K562 (cell line): ENCODE measurements around the gene QARS1. TPM values are rescaled to one million over a fixed set of nuclear protein-coding genes. Genes with fewer than 3 reads are reported as not detected.
A peak's percentile ranks its signal among the peaks of the same experiment; 100 is the strongest.

Experiments
- ATAC-seq: fragments of 200-7000 bp; cut with Tn5 transposase; 3 replicates; pipeline ENCODE4 v1.9.1; 2020; ENCODE audit warnings: moderate library complexity
- BruUV-seq: library from RNA; stranded (reverse); fragments of 400-500 nt; replicated peaks from 2 replicates; lab custom pipeline; 2021; lab: Mats Ljungman, UMichigan
- CTCF ChIA-PET: fragments of 300-600 bp; formaldehyde crosslinking; extraction: SDS; loops from one replicate; lab custom pipeline; 2021; ENCODE audit warnings: low intra/inter-chr PET ratio; lab: Yijun Ruan, JAX
- POLR2A ChIA-PET: fragments of 300-600, 350-650 bp; sonication (Branson Sonifier 250); formaldehyde crosslinking; extraction: SDS; loops from one replicate; lab custom pipeline; 2021; ENCODE audit warnings: antibody characterized with exemption, inconsistent platforms; lab: Yijun Ruan, JAX
- DNase-seq, 4 experiments: peaks; one replicate each; pipeline versions ENCODE4 v3.0.0 to v3.0.0-alpha.2; 2011 to 2018; ENCODE audit warnings: low spot score in 3 of 4, mixed read lengths in 3 of 4; ENCODE audit errors: extremely low read depth in 1 of 4
- FAIRE-seq: peaks from 2 replicates; lab custom pipeline; 2011; peaks lifted over from hg19 to GRCh38; lab: Jason Lieb, UNC
- H2AFZ ChIP-seq: 2 replicates; pipeline ENCODE4 v1.6.0; 2011; ENCODE audit warnings: low read depth, low read length, control low read depth, inconsistent platforms
- H3K27ac ChIP-seq: fragments of 200-600 bp; 3 replicates; pipeline ENCODE4 v1.8.0; 2011; ENCODE audit warnings: low read depth, mild to moderate bottlenecking, control low read depth, inconsistent platforms, low read length, moderate library complexity, mixed read lengths; ENCODE audit errors: extremely low read depth
- H3K27me3 ChIP-seq, 2 experiments: fragments of 300-600 bp in 1 of 2; 2 replicates in 1 of 2; 3 replicates in 1 of 2; pipeline versions ENCODE4 v1.6.0 to v1.8.0; 2011; ENCODE audit warnings: inconsistent platforms in 2 of 2, low read length in 2 of 2, mild to moderate bottlenecking in 1 of 2, mixed read lengths in 1 of 2, moderate library complexity in 1 of 2; ENCODE audit not compliant: control insufficient read depth in 2 of 2, insufficient read depth in 2 of 2
- H3K36me3 ChIP-seq: fragments of 300-600 bp; 3 replicates; pipeline ENCODE4 v1.8.0; 2011; ENCODE audit warnings: mild to moderate bottlenecking, low read length, inconsistent platforms; ENCODE audit not compliant: control insufficient read depth, insufficient read depth
- H3K4me1 ChIP-seq, 2 experiments: fragments of 200-600 bp in 1 of 2; replicated peaks in 1 of 2; 2 replicates in 1 of 2; 3 replicates in 1 of 2; pipeline versions ENCODE4 v1.5.1 to v1.8.0; 2011; ENCODE audit warnings: inconsistent platforms in 2 of 2, low read length in 2 of 2, mild to moderate bottlenecking in 1 of 2, mixed read lengths in 1 of 2, moderate library complexity in 1 of 2; ENCODE audit not compliant: control insufficient read depth in 2 of 2, insufficient read depth in 2 of 2
- H3K4me2 ChIP-seq: 2 replicates; pipeline ENCODE4 v1.6.1; 2011; ENCODE audit warnings: low read length, control low read depth, inconsistent platforms, mixed read lengths; ENCODE audit not compliant: insufficient read depth
- H3K4me3 ChIP-seq: fragments of 200-600 bp; sonication (generic), shearing (Covaris generic); 2 replicates; pipeline ENCODE4 v1.5.1; 2016; ENCODE audit warnings: control low read depth, inconsistent platforms
- H3K79me2 ChIP-seq: fragments of 200-600 bp; 3 replicates; pipeline ENCODE4 v1.8.0; 2011; ENCODE audit warnings: low read length, inconsistent platforms; ENCODE audit not compliant: control insufficient read depth, insufficient read depth
- H3K9ac ChIP-seq, 2 experiments: 2 replicates each; pipeline versions ENCODE4 v1.6.0 to v1.6.1; 2011; ENCODE audit warnings: low read depth in 2 of 2, low read length in 2 of 2, control low read depth in 1 of 2, inconsistent platforms in 1 of 2, mild to moderate bottlenecking in 1 of 2, mixed read lengths in 1 of 2; ENCODE audit not compliant: insufficient read depth in 1 of 2
- H3K9me1 ChIP-seq: one replicate; pipeline ENCODE4 v1.6.0; 2011; ENCODE audit warnings: inconsistent platforms, mild to moderate bottlenecking, low read length, moderate library complexity; ENCODE audit not compliant: control insufficient read depth, insufficient read depth
- H3K9me3 ChIP-seq: replicated peaks from 2 replicates; pipeline ENCODE4 v1.5.1; 2011; ENCODE audit warnings: low read depth, low read length, inconsistent platforms; ENCODE audit not compliant: control insufficient read depth, insufficient read depth
- H4K20me1 ChIP-seq: replicated peaks from 2 replicates; pipeline ENCODE4 v1.6.1; 2011; ENCODE audit warnings: low read length, inconsistent platforms, mixed read lengths; ENCODE audit not compliant: control insufficient read depth, insufficient read depth
- BDP1 ChIP-seq: IDR thresholded peaks from 3 replicates; pipeline ENCODE4 v1.6.1; 2011; ENCODE audit not compliant: insufficient read length, insufficient read depth
- JUN ChIP-seq, 2 experiments: sonication (generic) in 1 of 2; formaldehyde crosslinking in 1 of 2; IDR thresholded peaks; 2 replicates each; pipeline versions ENCODE4 v1.6.1 to v1.8.0; 2012 to 2022; ENCODE audit warnings: borderline replicate concordance in 2 of 2, mild to moderate bottlenecking in 2 of 2, improper control_type of control experiment in 1 of 2, low read depth in 1 of 2, low read length in 1 of 2, missing genetic modification reagents in 1 of 2
- RBBP5 ChIP-seq: fragments of 200-600 bp; sonication (generic); IDR thresholded peaks from 2 replicates; pipeline ENCODE4 v1.6.1; 2012; ENCODE audit warnings: borderline replicate concordance, mild to moderate bottlenecking, low read length, control low read depth, inconsistent platforms; ENCODE audit not compliant: insufficient read depth, poor library complexity, severe bottlenecking
- RBM15 ChIP-seq: fragments of 200-400 bp; formaldehyde crosslinking; IDR thresholded peaks from 2 replicates; pipeline ENCODE4 v1.6.1; 2018; ENCODE audit warnings: mild to moderate bottlenecking, low read length, moderate library complexity; ENCODE audit not compliant: insufficient read depth
- SMARCC2 ChIP-seq: fragments of 450-650 bp; IDR thresholded peaks from 2 replicates; pipeline ENCODE4 v1.6.1; 2017; ENCODE audit warnings: antibody characterized with exemption, moderate library complexity, mild to moderate bottlenecking, low read depth
- THRAP3 ChIP-seq: fragments of 450-650 bp; IDR thresholded peaks from 2 replicates; pipeline ENCODE4 v1.6.1; 2016; ENCODE audit warnings: mild to moderate bottlenecking, inconsistent platforms, borderline replicate concordance
- WGBS: fragments of 100-300 bp; shearing (Covaris generic); methylation state at CpG from one replicate; pipeline ENCODE4 v1.1.6; 2016; ENCODE audit warnings: low coverage, mixed read lengths; ENCODE audit not compliant: insufficient coverage; ENCODE audit errors: missing lambda C conversion rate; 5-methylcytosine and 5-hydroxymethylcytosine counted together
- in situ Hi-C: fragments of 300-500 bp; cut with MboI; formaldehyde crosslinking; loops from 4 replicates; pipeline ENCODE4 v1.15.0; 2018; ENCODE audit warnings: inconsistent platforms, mixed read lengths
- intact Hi-C: fragments of 100-400 bp; cut with micrococcal nuclease; formaldehyde crosslinking; loops from 2 replicates; pipeline ENCODE4 v1.14.2; 2022
- polyA plus RNA-seq, 8 experiments: library from polyadenylated mRNA; depleted of rRNA in 4 of 8; stranded (reverse) in 5 of 8; unstranded in 3 of 8; fragments of >200 nt; fragmentation: Nextera tagmentation in 2 of 8; fragmentation: Illumina TruSeq in 1 of 8; extraction: Ambion mirVana in 2 of 8; extraction: Trizol in 1 of 8; gene quantifications; 2 replicates each; pipeline versions ENCODE4 v1.2.1 to v1.2.3, GENCODE V29; 2011 to 2014; ENCODE audit warnings: inconsistent platforms in 1 of 8, missing spikeins in 1 of 8
- total RNA-seq, 7 experiments: library from RNA; depleted of rRNA in 6 of 7; stranded (reverse); fragments of >200 nt in 6 of 7; fragmentation: Illumina TruSeq in 2 of 7; extraction: Trizol in 2 of 7; gene quantifications; 2 replicates each; pipeline versions ENCODE4 v1.2.1 to v1.2.3, GENCODE V29; 2011 to 2021; ENCODE audit warnings: low replicate concordance in 1 of 7
- TF ChIP-seq, protein P1 (sequence below): fragments of 450-650 bp; IDR thresholded peaks from 2 replicates; pipeline ENCODE4 v1.7.0; 2016; ENCODE audit warnings: borderline replicate concordance
- TF ChIP-seq, protein P2 (sequence below), 2 experiments: fragments of 250-450 bp in 1 of 2; fragments of 450-650 bp in 1 of 2; sonication (Bioruptor Pico) in 1 of 2; IDR thresholded peaks; 2 replicates each; pipeline versions ENCODE4 v1.6.1 to v1.8.0; 2016 to 2021; ENCODE audit warnings: mild to moderate bottlenecking in 2 of 2, moderate library complexity in 2 of 2, missing compliant biosample characterization in 1 of 2, missing genetic modification characterization in 1 of 2
- TF ChIP-seq, protein P3 (sequence below): fragments of 200-800 bp; sonication (Bioruptor generic); IDR thresholded peaks from 2 replicates; pipeline ENCODE4 v1.6.1; 2017; ENCODE audit warnings: missing genetic modification characterization, missing compliant biosample characterization
- TF ChIP-seq, protein P4 (sequence below): sonication (generic); formaldehyde crosslinking; IDR thresholded peaks from 2 replicates; pipeline ENCODE4 v1.8.0; 2022; ENCODE audit warnings: missing genetic modification reagents, mild to moderate bottlenecking, moderate library complexity, borderline replicate concordance
- TF ChIP-seq, protein P5 (sequence below): sonication (generic); formaldehyde crosslinking; IDR thresholded peaks from 2 replicates; pipeline ENCODE4 v1.8.1; 2023; ENCODE audit warnings: mild to moderate bottlenecking, missing genetic modification reagents
- TF ChIP-seq, protein P6 (sequence below): sonication (generic); formaldehyde crosslinking; IDR thresholded peaks from 2 replicates; pipeline ENCODE4 v1.8.0; 2022; ENCODE audit warnings: mild to moderate bottlenecking, missing genetic modification reagents

Gene QARS1
- total and polyA plus RNA-seq, 9 of the 15 experiments (the other 6 are each of a cell fraction or from before 2014, with no cell fraction given): 148 to 310 (median 273) TPM

DNA sequence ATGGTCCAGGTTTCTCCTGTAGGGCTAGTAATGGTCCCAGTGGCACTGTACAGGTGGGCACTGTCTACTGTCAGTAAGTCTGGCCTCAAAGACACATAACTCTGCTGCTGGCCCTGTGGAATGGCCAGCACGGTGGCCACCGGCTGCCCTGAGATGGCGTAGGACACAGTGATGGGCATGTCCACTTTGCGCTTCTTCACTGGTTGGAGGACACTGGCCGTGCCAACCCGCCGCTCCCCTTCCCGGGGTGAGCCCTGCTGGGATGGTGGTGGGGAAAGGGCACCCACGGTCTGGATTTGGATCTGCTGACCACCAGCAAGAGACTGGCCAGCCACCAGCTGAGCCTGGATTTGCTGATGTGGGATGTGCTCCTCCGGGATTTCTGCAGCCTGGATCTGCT is 47.3 kb downstream of the QARS1 start:
- Histone ChIP-seq H3K27me3 (no peaks in the 10 kb centered on the region), H3K4me1 (peaks cover 3 to 8% of the 10 kb centered on the region in 2 experiments; a peak in 4 of 5 replicates), H3K9me1 (no peaks in the 10 kb centered on the region), H4K20me1 (no peaks in the 10 kb centered on the region), H3K9me3 (no peaks in the 10 kb centered on the region), H3K4me3 (no peak overlapping the region), H2AFZ (no peak overlapping the region), H3K36me3 (peaks cover 60% of the 10 kb centered on the region; the same call in 2 of the 3 replicates), H3K4me2 (no peak overlapping the region), H3K27ac (no peak overlapping the region), H3K79me2 (peaks cover 16% of the 10 kb centered on the region), H3K9ac (no peak overlapping the region; a peak in 1 of 4 replicates)
- CTCF ChIA-PET: no interaction called here
- no peak for ATAC-seq
- BruUV-seq: TSS peak; percentile 32
- no peak for DNase-seq
- intact Hi-C loops: no loop called here
- POLR2A ChIA-PET: interaction anchor here (1.2 kb wide), 1 partner anchor 36 kb away, joined by 5 read pairs; no protein-coding TSS in a partner anchor
- 98% methylated on average over 6 of the region's 10 CpGs for WGBS
- FAIRE-seq: no peak
- in situ Hi-C loops: no loop called here
- TF ChIP-seq, protein P1, sequence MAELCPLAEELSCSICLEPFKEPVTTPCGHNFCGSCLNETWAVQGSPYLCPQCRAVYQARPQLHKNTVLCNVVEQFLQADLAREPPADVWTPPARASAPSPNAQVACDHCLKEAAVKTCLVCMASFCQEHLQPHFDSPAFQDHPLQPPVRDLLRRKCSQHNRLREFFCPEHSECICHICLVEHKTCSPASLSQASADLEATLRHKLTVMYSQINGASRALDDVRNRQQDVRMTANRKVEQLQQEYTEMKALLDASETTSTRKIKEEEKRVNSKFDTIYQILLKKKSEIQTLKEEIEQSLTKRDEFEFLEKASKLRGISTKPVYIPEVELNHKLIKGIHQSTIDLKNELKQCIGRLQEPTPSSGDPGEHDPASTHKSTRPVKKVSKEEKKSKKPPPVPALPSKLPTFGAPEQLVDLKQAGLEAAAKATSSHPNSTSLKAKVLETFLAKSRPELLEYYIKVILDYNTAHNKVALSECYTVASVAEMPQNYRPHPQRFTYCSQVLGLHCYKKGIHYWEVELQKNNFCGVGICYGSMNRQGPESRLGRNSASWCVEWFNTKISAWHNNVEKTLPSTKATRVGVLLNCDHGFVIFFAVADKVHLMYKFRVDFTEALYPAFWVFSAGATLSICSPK: no peak
- TF ChIP-seq, protein P2, sequence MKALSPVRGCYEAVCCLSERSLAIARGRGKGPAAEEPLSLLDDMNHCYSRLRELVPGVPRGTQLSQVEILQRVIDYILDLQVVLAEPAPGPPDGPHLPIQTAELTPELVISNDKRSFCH (CRISPR knock-in tag; IDR thresholded peaks at IDR 0.05): no peak
- TF ChIP-seq, protein P2 (tag; IDR thresholded peaks at IDR 0.05): no peak
- TF ChIP-seq JUN (IDR thresholded peaks at IDR 0.05; ENCODE audit: borderline replicate concordance, low read depth, low read length) (no peak), JUN (CRISPR knock-in tag; IDR thresholded peaks at IDR 0.05; ENCODE audit: borderline replicate concordance) (no peak), BDP1 (no peak), RBM15 (no peak), SMARCC2 (no peak), THRAP3 (no peak), RBBP5 (no peak)
- TF ChIP-seq, protein P3, sequence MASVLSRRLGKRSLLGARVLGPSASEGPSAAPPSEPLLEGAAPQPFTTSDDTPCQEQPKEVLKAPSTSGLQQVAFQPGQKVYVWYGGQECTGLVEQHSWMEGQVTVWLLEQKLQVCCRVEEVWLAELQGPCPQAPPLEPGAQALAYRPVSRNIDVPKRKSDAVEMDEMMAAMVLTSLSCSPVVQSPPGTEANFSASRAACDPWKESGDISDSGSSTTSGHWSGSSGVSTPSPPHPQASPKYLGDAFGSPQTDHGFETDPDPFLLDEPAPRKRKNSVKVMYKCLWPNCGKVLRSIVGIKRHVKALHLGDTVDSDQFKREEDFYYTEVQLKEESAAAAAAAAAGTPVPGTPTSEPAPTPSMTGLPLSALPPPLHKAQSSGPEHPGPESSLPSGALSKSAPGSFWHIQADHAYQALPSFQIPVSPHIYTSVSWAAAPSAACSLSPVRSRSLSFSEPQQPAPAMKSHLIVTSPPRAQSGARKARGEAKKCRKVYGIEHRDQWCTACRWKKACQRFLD (CRISPR knock-in tag): no peak
- TF ChIP-seq, protein P4, sequence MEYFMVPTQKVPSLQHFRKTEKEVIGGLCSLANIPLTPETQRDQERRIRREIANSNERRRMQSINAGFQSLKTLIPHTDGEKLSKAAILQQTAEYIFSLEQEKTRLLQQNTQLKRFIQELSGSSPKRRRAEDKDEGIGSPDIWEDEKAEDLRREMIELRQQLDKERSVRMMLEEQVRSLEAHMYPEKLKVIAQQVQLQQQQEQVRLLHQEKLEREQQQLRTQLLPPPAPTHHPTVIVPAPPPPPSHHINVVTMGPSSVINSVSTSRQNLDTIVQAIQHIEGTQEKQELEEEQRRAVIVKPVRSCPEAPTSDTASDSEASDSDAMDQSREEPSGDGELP (CRISPR knock-in tag): no peak
- TF ChIP-seq, protein P5, sequence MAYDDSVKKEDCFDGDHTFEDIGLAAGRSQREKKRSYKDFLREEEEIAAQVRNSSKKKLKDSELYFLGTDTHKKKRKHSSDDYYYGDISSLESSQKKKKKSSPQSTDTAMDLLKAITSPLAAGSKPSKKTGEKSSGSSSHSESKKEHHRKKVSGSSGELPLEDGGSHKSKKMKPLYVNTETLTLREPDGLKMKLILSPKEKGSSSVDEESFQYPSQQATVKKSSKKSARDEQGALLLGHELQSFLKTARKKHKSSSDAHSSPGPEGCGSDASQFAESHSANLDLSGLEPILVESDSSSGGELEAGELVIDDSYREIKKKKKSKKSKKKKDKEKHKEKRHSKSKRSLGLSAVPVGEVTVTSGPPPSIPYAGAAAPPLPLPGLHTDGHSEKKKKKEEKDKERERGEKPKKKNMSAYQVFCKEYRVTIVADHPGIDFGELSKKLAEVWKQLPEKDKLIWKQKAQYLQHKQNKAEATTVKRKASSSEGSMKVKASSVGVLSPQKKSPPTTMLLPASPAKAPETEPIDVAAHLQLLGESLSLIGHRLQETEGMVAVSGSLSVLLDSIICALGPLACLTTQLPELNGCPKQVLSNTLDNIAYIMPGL (CRISPR knock-in tag): no peak
- TF ChIP-seq, protein P6, sequence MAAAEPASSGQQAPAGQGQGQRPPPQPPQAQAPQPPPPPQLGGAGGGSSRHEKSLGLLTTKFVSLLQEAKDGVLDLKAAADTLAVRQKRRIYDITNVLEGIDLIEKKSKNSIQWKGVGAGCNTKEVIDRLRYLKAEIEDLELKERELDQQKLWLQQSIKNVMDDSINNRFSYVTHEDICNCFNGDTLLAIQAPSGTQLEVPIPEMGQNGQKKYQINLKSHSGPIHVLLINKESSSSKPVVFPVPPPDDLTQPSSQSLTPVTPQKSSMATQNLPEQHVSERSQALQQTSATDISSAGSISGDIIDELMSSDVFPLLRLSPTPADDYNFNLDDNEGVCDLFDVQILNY (CRISPR knock-in tag): no peak
